OCI-M2 (cell line): Measurements from ENCODE around the gene GOLM1.
"Not testable (repeated sequence)": the region's sequence is repeated elsewhere in the genome, so short reads cannot be mapped to it uniquely, and the experiment has no call there.

Experiments
- DNase-seq: peaks from one replicate; lab custom pipeline; 2025; ENCODE audit not compliant: unreplicated experiment; lab: John Stamatoyannopoulos, UW

Gene GOLM1

GRCh38 chr9:86091477-86091876, 7.9 kb downstream of the GOLM1 start:
- no peak for DNase-seq

GRCh38 chr9:86082870-86083269, 16.5 kb downstream of the GOLM1 start:
- no peak for DNase-seq

- no peak for DNase-seq
These were observed 19.4 kb downstream of the GOLM1 start for GRCh38 chr9:86079865-86080469.

GRCh38 chr9:86079421-86079831, 19.9 kb downstream of the GOLM1 start:
- no peak for DNase-seq

- no peak for DNase-seq
These were observed 20.6 kb downstream of the GOLM1 start for GRCh38 chr9:86078731-86079130.

- no peak for DNase-seq
These were observed 22.1 kb downstream of the GOLM1 start for GRCh38 chr9:86077276-86077675.

GRCh38 chr9:86075132-86076109, 23.9 kb downstream of the GOLM1 start:
- DNase-seq, result no peak

GRCh38 chr9:86073839-86074238, 25.5 kb downstream of the GOLM1 start:
- DNase-seq, result no peak

- no peak for DNase-seq
These were observed 26.9 kb downstream of the GOLM1 start for GRCh38 chr9:86072394-86072877.

GRCh38 chr9:86069206-86069869, 30.0 kb downstream of the GOLM1 start:
- no peak for DNase-seq

GRCh38 chr9:86064220-86064619, 35.1 kb downstream of the GOLM1 start:
- DNase-seq, result no peak

GRCh38 chr9:86062845-86063693, 36.3 kb downstream of the GOLM1 start:
- no peak for DNase-seq

GRCh38 chr9:86061972-86062739, 37.2 kb downstream of the GOLM1 start:
- no peak for DNase-seq

- no peak for DNase-seq
These were observed 41.9 kb downstream of the GOLM1 start for GRCh38 chr9:86057491-86057890.

GRCh38 chr9:86054695-86055094, 44.7 kb downstream of the GOLM1 start:
- no peak for DNase-seq

- no peak for DNase-seq
These were observed 46.5 kb downstream of the GOLM1 start for GRCh38 chr9:86052556-86053468.

GRCh38 chr9:86048018-86048742, 51.2 kb downstream of the GOLM1 start:
- DNase-seq, result not testable (repeated sequence)

GRCh38 chr9:86047361-86047760, 52.0 kb downstream of the GOLM1 start:
- no peak for DNase-seq
